Common myeloid progenitor, CD34-positive (primary cell): ENCODE measurements around the gene MCFD2.

ENCODE experiments used
- CTCF ChIA-PET: fragments of 350-600 bp; sonication (Branson Sonifier 250); formaldehyde crosslinking; loops from one replicate; lab custom pipeline; 2021; ENCODE audit warnings: antibody characterized with exemption; lab: Charles Lee
- POLR2A ChIA-PET: fragments of 350-600 bp; sonication (Branson Sonifier 250); formaldehyde crosslinking; loops from one replicate; lab custom pipeline; 2021; ENCODE audit warnings: antibody characterized with exemption; lab: Charles Lee
- DNase-seq, 3 donors: peaks; one replicate each; pipeline versions ENCODE4 v3.0.0 to v3.0.0-alpha.2; 2013
- H3K27ac ChIP-seq, 2 experiments: 1 replicate in 1 of 2; 2 replicates in 1 of 2; pipeline ENCODE4 v1.7.0; 2013; ENCODE audit warnings: inconsistent platforms in 2 of 2, low read length in 2 of 2, mild to moderate bottlenecking in 2 of 2, low read depth in 1 of 2, moderate library complexity in 1 of 2; ENCODE audit not compliant: severe bottlenecking in 2 of 2, insufficient read depth in 1 of 2, poor library complexity in 1 of 2
- H3K27me3 ChIP-seq, 5 experiments: replicated peaks in 2 of 5; 1 replicate in 3 of 5; 2 replicates in 2 of 5; pipeline versions ENCODE4 v1.6.1 to v1.7.0; 2013; ENCODE audit warnings: low read length in 4 of 5, mild to moderate bottlenecking in 2 of 5, moderate library complexity in 2 of 5, inconsistent platforms in 1 of 5; ENCODE audit not compliant: insufficient read depth in 5 of 5, control insufficient read depth in 4 of 5
- H3K36me3 ChIP-seq, 4 experiments: 1 replicate in 2 of 4; 2 replicates in 2 of 4; pipeline versions ENCODE4 v1.6.1 to v1.7.0; 2013; ENCODE audit warnings: low read length in 3 of 4, control low read depth in 1 of 4, mild to moderate bottlenecking in 1 of 4; ENCODE audit not compliant: control insufficient read depth in 4 of 4, insufficient read depth in 4 of 4
- H3K4me1 ChIP-seq, 4 experiments: 1 replicate in 3 of 4; 2 replicates in 1 of 4; pipeline versions ENCODE4 v1.6.1 to v1.7.1; 2013; ENCODE audit warnings: low read length in 3 of 4, mild to moderate bottlenecking in 3 of 4, control low read depth in 1 of 4, inconsistent platforms in 1 of 4, moderate library complexity in 1 of 4; ENCODE audit not compliant: control insufficient read depth in 4 of 4, insufficient read depth in 4 of 4; ENCODE audit errors: control extremely low read depth in 1 of 4
- H3K4me3 ChIP-seq, 7 experiments: 1 replicate in 4 of 7; 2 replicates in 3 of 7; pipeline versions ENCODE4 v1.5.1 to v1.7.0; 2013; ENCODE audit warnings: mild to moderate bottlenecking in 7 of 7, low read length in 6 of 7, moderate library complexity in 6 of 7, inconsistent platforms in 2 of 7, low read depth in 2 of 7, control low read depth in 1 of 7; ENCODE audit not compliant: insufficient read depth in 4 of 7, control insufficient read depth in 1 of 7; ENCODE audit errors: extremely low read depth in 1 of 7
- H3K9me3 ChIP-seq, 5 experiments: 1 replicate in 4 of 5; 2 replicates in 1 of 5; pipeline versions ENCODE4 v1.6.1 to v1.7.1; 2013; ENCODE audit warnings: low read length in 4 of 5, mild to moderate bottlenecking in 2 of 5, inconsistent platforms in 1 of 5, low read depth in 1 of 5, moderate library complexity in 1 of 5; ENCODE audit not compliant: control insufficient read depth in 4 of 5, insufficient read depth in 2 of 5; ENCODE audit errors: control extremely low read depth in 1 of 5
- WGBS: methylation state at CpG from one replicate; pipeline ENCODE4 v1.1.5; 2013; ENCODE audit not compliant: insufficient coverage; 5-methylcytosine and 5-hydroxymethylcytosine counted together

Gene MCFD2

GRCh38 chr2:46958431-46959017 is 42.9 kb upstream of the MCFD2 start:
- DNase-seq = no peak
- H3K9me3 ChIP-seq = no peaks in the 10 kb centered on the region
- POLR2A ChIA-PET = no interaction called here
- CTCF ChIA-PET = interaction anchor here (1.0 to 1.5 kb wide), 3 partner anchors 10 to 365 kb away, joined by 3 read pairs; no protein-coding TSS in a partner anchor
- 95% methylated on average over 12 of the region's 17 CpGs for WGBS
- H3K4me3 ChIP-seq = no peak overlapping the region
- H3K27me3 ChIP-seq = no peaks in the 10 kb centered on the region
- H3K27ac ChIP-seq = no peak overlapping the region
- peaks cover 0 to 10% (median 3%) of the 10 kb centered on the region in 4 experiments for H3K4me1 ChIP-seq
- H3K36me3 ChIP-seq = peaks cover 5 to 89% (median 70%) of the 10 kb centered on the region in 4 experiments

DNA sequence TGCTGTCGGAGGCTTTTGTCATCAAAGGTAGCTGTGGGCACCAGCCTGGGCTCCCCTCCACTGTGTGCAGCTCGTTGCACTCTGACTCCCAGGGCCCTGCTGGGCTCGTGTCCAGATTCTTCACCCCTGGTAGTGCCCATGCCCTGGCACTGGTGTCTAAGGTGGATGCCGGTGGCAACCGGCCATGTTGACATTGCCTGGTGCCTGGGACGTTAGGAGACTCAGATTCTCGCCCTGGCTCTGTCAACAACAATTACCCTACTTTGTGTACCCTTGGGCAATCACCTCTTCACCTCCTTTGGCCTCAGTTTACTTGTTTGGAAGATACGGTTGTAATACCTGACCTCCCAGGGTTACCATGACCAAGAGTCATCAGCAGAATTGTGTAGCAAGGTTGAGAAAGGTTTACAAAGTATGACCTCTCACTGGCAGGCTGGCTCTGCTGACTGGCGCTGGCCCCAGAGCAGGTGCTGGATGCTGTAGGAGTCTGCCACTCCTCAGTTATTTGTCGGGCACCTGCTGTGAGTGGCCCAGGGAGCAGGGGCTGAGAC is 41.5 kb upstream of the MCFD2 start:
- Histone ChIP-seq H3K27me3 (no peaks in the 10 kb centered on the region), H3K4me1 (peaks cover 0 to 4% (median 1%) of the 10 kb centered on the region in 4 experiments), H3K9me3 (no peaks in the 10 kb centered on the region), H3K4me3 (no peak overlapping the region), H3K36me3 (peaks cover 7 to 87% (median 74%) of the 10 kb centered on the region in 4 experiments), H3K27ac (no peak overlapping the region)
- ChIA-PET POLR2A (no interaction called here), CTCF (no interaction called here)
- WGBS = 99% methylated on average over 9 of the region's 10 CpGs
- DNase-seq = no peak

- Histone ChIP-seq H3K27ac (no peak overlapping the region), H3K27me3 (no peaks in the 10 kb centered on the region), H3K4me3 (no peak overlapping the region), H3K36me3 (peaks cover 5 to 92% (median 75%) of the 10 kb centered on the region in 4 experiments), H3K4me1 (peaks cover 0 to 12% (median 4%) of the 10 kb centered on the region in 4 experiments), H3K9me3 (no peaks in the 10 kb centered on the region)
- POLR2A ChIA-PET = no interaction called here
- CTCF ChIA-PET = interaction anchor here (1.2 kb wide), 1 partner anchor 18 kb away, joined by 3 read pairs; no protein-coding TSS in a partner anchor
- WGBS = 96% methylated on average over 4 of the region's 4 CpGs
- no peak for DNase-seq
Observed at GRCh38 chr2:46955764-46956163, 40.2 kb upstream of the MCFD2 start.

DNA sequence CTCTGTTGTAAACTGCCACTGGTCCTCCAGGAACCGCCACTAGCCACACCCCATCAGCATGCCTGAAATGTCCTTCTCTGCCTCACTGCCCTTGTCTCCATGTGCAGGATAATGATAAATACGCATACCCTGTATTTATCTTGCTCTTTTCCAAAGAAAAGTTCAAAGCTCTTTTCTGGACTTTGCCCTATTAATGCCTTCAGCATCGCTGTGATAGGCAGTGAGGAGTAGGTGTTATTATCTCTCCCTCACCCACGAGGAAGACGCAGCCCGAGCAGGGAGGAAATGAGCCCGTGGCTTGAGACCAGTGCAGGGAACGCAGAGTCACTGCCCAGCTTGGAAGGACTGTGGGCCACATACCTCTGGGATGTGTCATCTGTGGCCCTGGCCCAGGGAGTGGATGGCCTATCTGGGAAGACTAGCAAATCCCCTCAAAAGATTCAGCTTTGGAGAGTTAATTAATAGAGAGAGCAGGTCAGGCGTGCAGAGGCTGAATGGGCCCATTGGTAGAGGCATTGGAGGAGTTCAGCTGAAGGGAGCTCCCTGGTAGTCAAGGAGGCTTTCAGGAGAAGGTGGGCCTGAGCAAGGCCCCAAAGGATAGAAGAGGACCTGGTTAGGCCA is 39.5 kb upstream of the MCFD2 start:
- peak overlapping the region in 1 of 2 experiments; percentile 16 for H3K27ac ChIP-seq
- ChIA-PET CTCF (interaction anchor here (1.2 kb wide), 2 partner anchors 17 to 26 kb away, joined by 3 read pairs; no protein-coding TSS in a partner anchor), POLR2A (interaction anchor here (0.6 kb wide), 1 partner anchor 18 kb away, joined by 3 read pairs; no protein-coding TSS in a partner anchor)
- WGBS = 78% methylated on average over 4 of the region's 9 CpGs
- H3K27me3 ChIP-seq = no peaks in the 10 kb centered on the region
- H3K4me3 ChIP-seq = no peak overlapping the region
- peaks cover 0 to 19% (median 5%) of the 10 kb centered on the region in 4 experiments for H3K4me1 ChIP-seq
- DNase-seq = no peak
- no peaks in the 10 kb centered on the region for H3K9me3 ChIP-seq
- peaks cover 5 to 91% (median 73%) of the 10 kb centered on the region in 4 experiments for H3K36me3 ChIP-seq

DNA sequence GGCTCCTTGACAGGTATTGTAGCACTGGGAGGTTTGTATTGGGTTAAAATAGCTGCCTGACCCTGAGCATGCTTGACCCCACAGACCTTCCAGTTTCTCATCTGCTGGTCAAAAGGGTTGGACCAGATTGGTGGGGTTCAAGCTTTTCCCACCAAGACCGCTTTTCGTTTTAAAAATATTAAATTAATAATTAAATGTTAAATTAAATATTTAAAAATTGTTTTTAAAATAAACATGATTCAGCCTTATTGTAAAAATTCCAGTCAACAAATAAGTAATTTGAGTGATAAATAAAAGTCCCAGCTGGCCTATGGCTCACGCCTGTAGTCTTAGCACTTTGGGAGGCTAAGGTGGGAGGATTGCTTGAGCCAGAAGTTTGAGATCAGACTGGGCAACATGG is 36.6 kb upstream of the MCFD2 start:
- no CpG with 5 or more reads among the region's 3 CpGs for WGBS
- H3K27ac ChIP-seq = no peak overlapping the region
- H3K36me3 ChIP-seq = peaks cover 2 to 74% (median 51%) of the 10 kb centered on the region in 4 experiments
- peaks cover 3 to 20% (median 8%) of the 10 kb centered on the region in 4 experiments for H3K4me1 ChIP-seq
- H3K27me3 ChIP-seq = no peaks in the 10 kb centered on the region
- ChIA-PET CTCF (interaction anchor here (0.7 to 2.1 kb wide), 3 partner anchors 9 to 33 kb away, joined by 3 to 7 read pairs (median 3); no protein-coding TSS in a partner anchor), POLR2A (interaction anchor here (1.0 kb wide), 1 partner anchor 10 kb away, joined by 5 read pairs; no protein-coding TSS in a partner anchor)
- no peak overlapping the region for H3K4me3 ChIP-seq
- no peaks in the 10 kb centered on the region for H3K9me3 ChIP-seq
- no peak for DNase-seq

GRCh38 chr2:46951290-46952064 is 35.9 kb upstream of the MCFD2 start:
- H3K4me3 ChIP-seq = no peak overlapping the region
- no peak overlapping the region for H3K27ac ChIP-seq
- peaks cover 6 to 23% (median 14%) of the 10 kb centered on the region in 4 experiments for H3K4me1 ChIP-seq
- H3K9me3 ChIP-seq = no peaks in the 10 kb centered on the region
- POLR2A ChIA-PET = no interaction called here
- CTCF ChIA-PET = interaction anchor here (0.6 to 2.1 kb wide), 3 partner anchors 9 to 437 kb away, joined by 3 to 7 read pairs (median 3); no protein-coding TSS in a partner anchor
- 88% methylated on average over 4 of the region's 9 CpGs for WGBS
- H3K27me3 ChIP-seq = no peaks in the 10 kb centered on the region
- H3K36me3 ChIP-seq = peaks cover 2 to 72% (median 45%) of the 10 kb centered on the region in 4 experiments
- no peak for DNase-seq
